WI38 (cell line): ENCODE data around the gene DDA1.

Source experiments
- H3K4me3 ChIP-seq: 2 replicates; pipeline ENCODE4 v1.5.1; 2011; ENCODE audit warnings: low read depth, mild to moderate bottlenecking, control low read depth, low read length
- TF ChIP-seq, protein P1 (sequence below): IDR thresholded peaks from 2 replicates; pipeline ENCODE4 v1.5.1; 2012; ENCODE audit warnings: low read depth, mild to moderate bottlenecking, control low read depth, low read length

DDA1 gene

GRCh38 chr19:17281391-17282304, 27.7 kb upstream of the DDA1 start, which contains the start of gene ANKLE1:
ANKLE1 (plus strand) TSS chr19:17281901; CDS start chr19:17281921, 20 bp downstream.
- H3K4me3 ChIP-seq: peak within 1 kb of the TSS; percentile 50
- TF ChIP-seq, protein P1, sequence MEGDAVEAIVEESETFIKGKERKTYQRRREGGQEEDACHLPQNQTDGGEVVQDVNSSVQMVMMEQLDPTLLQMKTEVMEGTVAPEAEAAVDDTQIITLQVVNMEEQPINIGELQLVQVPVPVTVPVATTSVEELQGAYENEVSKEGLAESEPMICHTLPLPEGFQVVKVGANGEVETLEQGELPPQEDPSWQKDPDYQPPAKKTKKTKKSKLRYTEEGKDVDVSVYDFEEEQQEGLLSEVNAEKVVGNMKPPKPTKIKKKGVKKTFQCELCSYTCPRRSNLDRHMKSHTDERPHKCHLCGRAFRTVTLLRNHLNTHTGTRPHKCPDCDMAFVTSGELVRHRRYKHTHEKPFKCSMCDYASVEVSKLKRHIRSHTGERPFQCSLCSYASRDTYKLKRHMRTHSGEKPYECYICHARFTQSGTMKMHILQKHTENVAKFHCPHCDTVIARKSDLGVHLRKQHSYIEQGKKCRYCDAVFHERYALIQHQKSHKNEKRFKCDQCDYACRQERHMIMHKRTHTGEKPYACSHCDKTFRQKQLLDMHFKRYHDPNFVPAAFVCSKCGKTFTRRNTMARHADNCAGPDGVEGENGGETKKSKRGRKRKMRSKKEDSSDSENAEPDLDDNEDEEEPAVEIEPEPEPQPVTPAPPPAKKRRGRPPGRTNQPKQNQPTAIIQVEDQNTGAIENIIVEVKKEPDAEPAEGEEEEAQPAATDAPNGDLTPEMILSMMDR: no peak

DNA sequence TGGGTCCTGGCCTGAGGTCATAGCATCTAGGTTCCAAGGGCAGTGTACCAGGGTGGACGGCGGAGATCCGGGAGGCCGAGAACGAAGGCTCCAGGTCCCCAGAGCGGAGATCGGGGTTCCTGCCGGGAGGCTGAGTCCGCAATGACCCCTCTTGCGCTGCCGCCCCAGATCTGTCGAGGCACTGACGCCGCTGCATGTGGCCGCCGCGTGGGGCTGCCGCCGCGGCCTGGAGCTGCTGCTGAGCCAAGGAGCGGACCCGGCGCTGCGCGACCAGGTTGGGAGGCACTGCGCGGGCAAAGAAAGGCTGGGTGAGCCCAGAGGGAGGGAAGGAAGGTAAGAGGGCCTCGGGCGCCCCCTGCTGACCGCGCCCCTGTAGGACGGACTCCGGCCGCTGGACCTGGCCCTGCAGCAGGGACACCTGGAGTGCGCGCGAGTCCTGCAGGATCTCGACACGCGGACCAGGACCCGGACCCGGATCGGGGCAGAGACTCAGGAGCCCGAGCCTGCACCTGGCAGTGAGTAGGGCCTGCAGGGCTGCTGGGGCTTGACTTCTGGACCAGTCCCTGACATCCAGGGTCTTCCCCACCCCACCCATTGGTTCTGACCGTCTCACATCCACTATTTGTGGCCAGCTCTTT, 26.8 kb upstream of the DDA1 start:
- H3K4me3 ChIP-seq: peak overlapping the region; percentile 50
- TF ChIP-seq, protein P1: peak; percentile 85

DNA sequence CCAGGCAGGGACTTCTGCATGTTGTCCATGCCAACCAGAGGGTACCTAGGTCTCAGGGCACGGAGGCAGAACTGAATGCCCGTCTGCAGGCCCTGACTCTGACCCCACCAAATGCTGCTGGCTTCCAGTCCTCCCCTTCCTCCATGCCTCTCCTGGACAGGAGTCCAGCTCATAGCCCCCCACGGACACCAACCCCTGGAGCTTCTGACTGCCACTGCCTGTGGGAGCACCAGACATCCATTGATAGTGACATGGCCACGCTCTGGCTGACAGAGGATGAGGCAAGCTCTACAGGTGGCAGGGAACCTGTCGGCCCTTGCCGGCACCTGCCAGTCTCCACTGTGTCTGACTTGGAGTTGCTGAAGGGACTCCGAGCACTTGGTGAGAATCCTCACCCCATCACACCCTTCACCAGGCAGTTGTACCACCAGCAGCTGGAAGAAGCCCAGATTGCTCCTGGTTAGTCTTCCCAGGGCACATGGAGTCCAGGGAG, 25.8 kb upstream of the DDA1 start:
- TF ChIP-seq, protein P1: no peak

DNA sequence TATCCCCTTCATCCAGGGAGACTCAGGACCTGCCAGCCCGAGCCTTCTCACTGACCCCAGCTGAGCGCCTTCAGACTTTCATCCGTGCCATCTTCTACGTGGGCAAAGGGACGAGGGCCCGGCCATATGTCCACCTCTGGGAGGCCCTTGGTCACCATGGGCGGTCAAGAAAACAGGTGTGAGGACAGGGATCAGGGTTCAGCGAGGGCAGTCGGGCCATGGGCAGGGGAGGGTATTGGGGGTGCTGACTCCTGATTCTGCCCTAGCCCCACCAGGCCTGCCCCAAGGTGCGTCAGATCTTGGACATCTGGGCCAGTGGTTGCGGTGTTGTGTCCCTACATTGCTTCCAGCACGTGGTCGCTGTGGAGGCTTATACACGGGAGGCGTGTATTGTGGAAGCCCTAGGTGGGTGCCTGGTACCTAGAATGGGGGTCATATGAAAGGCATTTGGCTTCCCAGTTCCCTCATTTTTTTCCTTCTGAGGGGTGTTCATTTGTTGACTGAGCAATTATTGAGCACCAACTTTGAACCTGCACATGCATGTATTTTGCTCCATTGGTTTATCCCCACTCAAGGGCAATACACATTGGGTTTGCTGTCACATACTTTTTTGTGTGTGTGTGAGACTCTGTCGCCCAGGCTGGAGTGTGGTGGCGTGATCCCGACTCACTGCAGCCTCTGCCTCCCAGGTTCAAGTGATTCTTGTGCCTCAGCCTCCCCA, 23.8 kb upstream of the DDA1 start:
- TF ChIP-seq, protein P1: no peak
- no peak overlapping the region for H3K4me3 ChIP-seq

More for the DNA sequence above, 25.8 kb upstream of the DDA1 start:
- H3K4me3 ChIP-seq: no peak overlapping the region

- H3K4me3 ChIP-seq: no peak overlapping the region
- TF ChIP-seq, protein P1: no peak
These were observed 23.1 kb upstream of the DDA1 start for GRCh38 chr19:17286263-17286662.

- TF ChIP-seq, protein P1: no peak
These were observed 22.6 kb upstream of the DDA1 start for GRCh38 chr19:17286752-17287151.

More at GRCh38 chr19:17286752-17287151, 22.6 kb upstream of the DDA1 start:
- no peak overlapping the region for H3K4me3 ChIP-seq
